ENCODE data around the gene TMEM40.

GRCh38 chr3:12687948-12688347, 71.1 kb downstream of the TMEM40 start:
- no peak for TF ChIP-seq CTCF (IDR thresholded peaks at IDR 0.05)
- no peak for TF ChIP-seq POLR2A (IDR thresholded peaks at IDR 0.05)
